Activated CD8-positive, alpha-beta memory T cell treated with anti-CD3 and anti-CD28 coated beads, Interleukin-2, amount 10 ng/mL, durations not matched to agents 7 days and 5 days (primary cell): ENCODE results near the gene ELN. TPM values are rescaled to one million over a fixed set of nuclear protein-coding genes. Genes with fewer than 3 reads are reported as not detected.

Experiments used
- ATAC-seq: fragments of 150-1000 bp; cut with Tn5 transposase; one replicate; pipeline ENCODE4 v1.10.0; 2021; ENCODE audit warnings: moderate library complexity
- CTCF ChIA-PET: fragments of 350-600 bp; sonication (Branson Sonifier 250); formaldehyde crosslinking; loops from one replicate; lab custom pipeline; 2021; ENCODE audit warnings: antibody characterized with exemption; lab: Charles Lee
- DNase-seq: peaks from one replicate; pipeline ENCODE4 v3.0.0-alpha.2; 2020
- H3K27ac Mint-ChIP-seq: one replicate; pipeline ENCODE4 v1.8.0; 2021; ENCODE audit warnings: mild to moderate bottlenecking, mixed read lengths
- H3K27me3 Mint-ChIP-seq: one replicate; pipeline ENCODE4 v1.8.0; 2021; ENCODE audit warnings: mixed read lengths
- H3K36me3 Mint-ChIP-seq: one replicate; pipeline ENCODE4 v1.8.0; 2021; ENCODE audit warnings: mild to moderate bottlenecking, mixed read lengths
- H3K4me1 Mint-ChIP-seq: one replicate; pipeline ENCODE4 v1.8.0; 2021; ENCODE audit warnings: mixed read lengths
- H3K4me3 Mint-ChIP-seq: one replicate; pipeline ENCODE4 v1.8.0; 2021; ENCODE audit warnings: mild to moderate bottlenecking, moderate library complexity, mixed read lengths
- H3K9me3 Mint-ChIP-seq: one replicate; pipeline ENCODE4 v1.8.0; 2022; ENCODE audit warnings: low read depth, mixed read lengths
- total RNA-seq, 2 experiments: library from RNA; stranded (reverse); gene quantifications; one replicate each; pipeline ENCODE4 v1.2.3, GENCODE V29; 2021

The ELN gene
- total RNA-seq, 2 experiments from 2014 or later, result not detected

- no peak overlapping the region for H3K4me3 Mint-ChIP-seq
- no peak for DNase-seq
- H3K36me3 Mint-ChIP-seq, result peaks cover 3% of the 10 kb centered on the region
- CTCF ChIA-PET, result no interaction called here
- H3K27ac Mint-ChIP-seq, result no peak overlapping the region
- peaks cover 7% of the 10 kb centered on the region for H3K9me3 Mint-ChIP-seq
- no peaks in the 10 kb centered on the region for H3K27me3 Mint-ChIP-seq
- H3K4me1 Mint-ChIP-seq, result no peaks in the 10 kb centered on the region
- ATAC-seq, result no peak
Observed at GRCh38 chr7:73992101-73992562, 35.8 kb upstream of the ELN start.

GRCh38 chr7:73994023-73994422 is 34.0 kb upstream of the ELN start:
- CTCF ChIA-PET, result no interaction called here
- Mint-ChIP-seq H3K4me1 (no peaks in the 10 kb centered on the region), H3K36me3 (peaks cover 3% of the 10 kb centered on the region), H3K9me3 (peaks cover 7% of the 10 kb centered on the region), H3K27me3 (no peaks in the 10 kb centered on the region), H3K4me3 (no peak overlapping the region), H3K27ac (no peak overlapping the region)
- no peak for ATAC-seq
- no peak for DNase-seq

DNA sequence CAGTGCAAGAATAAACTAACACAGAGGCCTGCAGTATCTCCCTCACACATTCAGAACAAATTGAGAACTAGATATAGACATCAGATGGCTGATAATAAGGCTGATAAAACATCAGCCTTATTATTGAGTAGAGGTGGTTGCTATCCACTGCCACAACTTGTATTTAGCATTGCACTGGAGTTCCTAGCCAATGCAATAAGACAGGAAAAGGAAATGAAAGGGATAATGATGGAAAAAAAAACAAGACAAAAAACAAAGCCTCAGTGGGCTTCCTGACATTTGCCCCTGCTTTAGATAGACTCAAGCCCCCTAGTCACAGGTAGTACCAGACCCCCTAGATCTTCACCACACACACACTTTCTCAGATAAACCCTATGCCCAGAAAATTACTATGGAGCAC is 33.2 kb upstream of the ELN start:
- no peaks in the 10 kb centered on the region for H3K27me3 Mint-ChIP-seq
- no peak overlapping the region for H3K4me3 Mint-ChIP-seq
- H3K27ac Mint-ChIP-seq, result no peak overlapping the region
- H3K9me3 Mint-ChIP-seq, result peaks cover 7% of the 10 kb centered on the region
- no peak for DNase-seq
- ATAC-seq, result no peak
- H3K36me3 Mint-ChIP-seq, result peaks cover 3% of the 10 kb centered on the region
- CTCF ChIA-PET, result no interaction called here
- H3K4me1 Mint-ChIP-seq, result no peaks in the 10 kb centered on the region

GRCh38 chr7:73995330-73995729 is 32.6 kb upstream of the ELN start:
- ATAC-seq (no peak), DNase-seq (no peak)
- CTCF ChIA-PET, result no interaction called here
- Mint-ChIP-seq H3K9me3 (peaks cover 7% of the 10 kb centered on the region), H3K36me3 (peaks cover 3% of the 10 kb centered on the region), H3K27ac (no peak overlapping the region), H3K4me1 (no peaks in the 10 kb centered on the region), H3K27me3 (no peaks in the 10 kb centered on the region), H3K4me3 (no peak overlapping the region)

DNA sequence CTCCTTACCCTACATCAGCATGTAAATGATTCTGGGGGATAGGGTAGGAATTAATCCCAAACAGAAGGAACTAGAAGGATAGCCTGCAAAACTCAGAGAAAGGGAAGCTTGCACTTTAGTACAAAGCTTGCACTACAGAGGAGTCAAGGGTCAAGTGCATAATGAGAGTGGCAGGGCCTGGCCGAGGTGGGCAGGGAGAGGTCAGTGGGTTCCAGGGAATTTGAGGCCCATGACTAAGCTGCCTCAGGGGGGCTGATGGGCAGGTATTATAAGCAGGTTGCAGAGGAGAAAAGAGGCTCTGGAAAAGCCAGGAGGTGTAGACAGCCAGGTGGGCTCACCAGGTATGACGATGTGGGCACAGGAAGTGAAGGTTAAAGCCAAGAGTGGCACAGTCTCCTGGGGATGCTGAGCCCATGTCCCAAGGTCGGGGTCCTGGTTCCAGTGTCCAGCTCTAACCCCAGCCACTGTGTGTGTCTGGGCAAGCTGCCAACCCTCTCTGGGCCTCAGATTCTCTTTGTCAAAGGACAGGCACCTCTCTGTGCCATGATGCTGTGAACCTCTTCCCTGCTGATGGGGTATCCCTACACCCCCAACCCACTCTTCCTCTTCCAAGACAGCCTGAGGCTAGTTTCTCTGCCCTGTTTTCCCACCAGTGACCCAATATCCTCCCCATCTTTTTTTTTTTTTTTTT is 32.0 kb upstream of the ELN start:
- DNase-seq, result no peak
- H3K36me3 Mint-ChIP-seq, result peaks cover 3% of the 10 kb centered on the region
- CTCF ChIA-PET, result interaction anchor here (1.3 kb wide), 1 partner anchor 31 kb away, joined by 5 read pairs; no protein-coding TSS in a partner anchor
- ATAC-seq, result no peak
- no peaks in the 10 kb centered on the region for H3K27me3 Mint-ChIP-seq
- H3K27ac Mint-ChIP-seq, result no peak overlapping the region
- peaks cover 7% of the 10 kb centered on the region for H3K9me3 Mint-ChIP-seq
- H3K4me3 Mint-ChIP-seq, result no peak overlapping the region
- H3K4me1 Mint-ChIP-seq, result no peaks in the 10 kb centered on the region

- Mint-ChIP-seq H3K27me3 (no peaks in the 10 kb centered on the region), H3K9me3 (peaks cover 7% of the 10 kb centered on the region), H3K4me1 (peaks cover 4% of the 10 kb centered on the region), H3K36me3 (peaks cover 3% of the 10 kb centered on the region), H3K27ac (no peak overlapping the region), H3K4me3 (no peak overlapping the region)
- DNase-seq, result no peak
- CTCF ChIA-PET, result interaction anchor here (1.3 kb wide), 1 partner anchor 29 kb away, joined by 5 read pairs; no protein-coding TSS in a partner anchor
- no peak for ATAC-seq
Observed at GRCh38 chr7:73997056-73997455, 30.9 kb upstream of the ELN start.

GRCh38 chr7:73999664-74000435 is 28.1 kb upstream of the ELN start:
- ATAC-seq (no peak), DNase-seq (no peak)
- no peaks in the 10 kb centered on the region for H3K9me3 Mint-ChIP-seq
- H3K36me3 Mint-ChIP-seq, result peaks cover 2% of the 10 kb centered on the region
- H3K4me3 Mint-ChIP-seq, result no peak overlapping the region
- H3K4me1 Mint-ChIP-seq, result peaks cover 16% of the 10 kb centered on the region
- no peaks in the 10 kb centered on the region for H3K27me3 Mint-ChIP-seq
- no peak overlapping the region for H3K27ac Mint-ChIP-seq
- CTCF ChIA-PET, result no interaction called here

GRCh38 chr7:74000489-74001149 is 27.4 kb upstream of the ELN start:
- Mint-ChIP-seq H3K27ac (no peak overlapping the region), H3K4me3 (no peak overlapping the region), H3K9me3 (no peaks in the 10 kb centered on the region), H3K27me3 (no peaks in the 10 kb centered on the region), H3K36me3 (no peaks in the 10 kb centered on the region), H3K4me1 (peaks cover 16% of the 10 kb centered on the region)
- no peak for ATAC-seq
- CTCF ChIA-PET, result no interaction called here
- no peak for DNase-seq

GRCh38 chr7:74001150-74001494 is 26.9 kb upstream of the ELN start:
- ATAC-seq (no peak), DNase-seq (no peak)
- Mint-ChIP-seq H3K27ac (no peak overlapping the region), H3K36me3 (no peaks in the 10 kb centered on the region), H3K27me3 (no peaks in the 10 kb centered on the region), H3K4me3 (no peak overlapping the region), H3K9me3 (no peaks in the 10 kb centered on the region), H3K4me1 (peaks cover 16% of the 10 kb centered on the region)
- CTCF ChIA-PET, result no interaction called here

- no peaks in the 10 kb centered on the region for H3K36me3 Mint-ChIP-seq
- no peaks in the 10 kb centered on the region for H3K27me3 Mint-ChIP-seq
- no peaks in the 10 kb centered on the region for H3K9me3 Mint-ChIP-seq
- H3K4me1 Mint-ChIP-seq, result peaks cover 16% of the 10 kb centered on the region
- DNase-seq (peak; percentile 64), ATAC-seq (peak; percentile 88)
- H3K4me3 Mint-ChIP-seq, result peak overlapping the region; percentile 6
- H3K27ac Mint-ChIP-seq, result peak overlapping the region; percentile 42
- CTCF ChIA-PET, result interaction anchor here (1.2 kb wide), 1 partner anchor 24 kb away, joined by 4 read pairs; no protein-coding TSS in a partner anchor
Observed at GRCh38 chr7:74002474-74003017, 25.4 kb upstream of the ELN start.

DNA sequence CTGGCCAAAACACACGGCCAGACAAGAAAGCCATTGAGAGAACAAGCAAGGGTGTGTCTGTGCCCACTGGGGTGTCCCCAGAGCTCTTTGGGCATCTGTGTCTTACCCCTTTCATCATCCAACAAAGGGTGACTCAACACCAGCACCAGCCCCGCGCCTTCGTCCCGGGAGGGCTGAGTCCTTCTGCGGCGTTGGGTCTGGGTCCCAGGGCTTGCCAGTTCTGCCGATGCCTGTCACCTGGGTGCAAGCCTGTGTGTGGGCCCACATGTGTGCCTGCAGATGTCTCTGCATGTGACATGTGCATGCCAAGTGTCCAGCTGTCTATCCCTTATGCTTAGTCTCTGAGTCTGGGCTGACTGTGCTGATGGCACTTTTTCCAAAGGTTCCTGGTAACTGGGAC is 24.4 kb upstream of the ELN start:
- no peak overlapping the region for H3K4me3 Mint-ChIP-seq
- no peak overlapping the region for H3K27ac Mint-ChIP-seq
- peaks cover 16% of the 10 kb centered on the region for H3K4me1 Mint-ChIP-seq
- DNase-seq (no peak), ATAC-seq (no peak)
- CTCF ChIA-PET, result no interaction called here
- H3K36me3 Mint-ChIP-seq, result no peaks in the 10 kb centered on the region
- no peaks in the 10 kb centered on the region for H3K27me3 Mint-ChIP-seq
- no peaks in the 10 kb centered on the region for H3K9me3 Mint-ChIP-seq

DNA sequence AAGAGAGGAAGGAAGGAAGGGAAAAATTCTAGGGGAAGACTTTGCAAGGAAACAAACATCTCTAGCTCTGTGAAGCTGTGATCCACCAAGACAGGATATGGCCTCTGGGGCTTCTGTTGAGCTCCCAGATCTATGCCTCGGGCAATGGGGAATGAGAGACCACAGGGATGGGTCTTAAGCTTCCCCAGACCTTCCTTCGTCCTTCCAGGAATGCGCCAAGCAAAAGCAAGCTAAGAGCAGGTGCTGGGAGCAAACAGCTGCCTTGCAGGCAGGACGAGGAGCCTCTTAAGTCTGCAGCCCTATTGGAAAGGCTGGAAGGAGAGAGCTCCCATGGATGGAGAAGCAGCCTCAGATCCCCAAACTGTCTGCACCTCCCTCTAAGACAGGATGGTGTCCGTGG is 21.9 kb upstream of the ELN start:
- Mint-ChIP-seq H3K4me3 (no peak overlapping the region), H3K27ac (no peak overlapping the region), H3K4me1 (peaks cover 16% of the 10 kb centered on the region), H3K36me3 (no peaks in the 10 kb centered on the region), H3K9me3 (no peaks in the 10 kb centered on the region), H3K27me3 (no peaks in the 10 kb centered on the region)
- ATAC-seq (no peak), DNase-seq (no peak)
- CTCF ChIA-PET, result interaction anchor here (0.7 to 1.8 kb wide), 3 partner anchors 8 to 21 kb away, joined by 3 to 8 read pairs (median 4); no protein-coding TSS in a partner anchor
